H9 (cell line): Measurements from ENCODE around the gene TNFRSF6B. TPM values are rescaled to one million over a fixed set of nuclear protein-coding genes. Genes with fewer than 3 reads are reported as not detected.
A peak's percentile ranks its signal among the peaks of the same experiment; 100 is the strongest.

ENCODE experiments used
- DNase-seq: peaks from one replicate; pipeline ENCODE4 v3.0.0-alpha.2; 2017
- H2AFZ ChIP-seq: one replicate; pipeline ENCODE4 v1.6.1; 2013; ENCODE audit warnings: mild to moderate bottlenecking, low read length, control low read depth, moderate library complexity
- H2AK5ac ChIP-seq: 2 replicates; pipeline ENCODE4 v1.6.1; 2013; ENCODE audit warnings: low read length, control low read depth, mixed read lengths; ENCODE audit not compliant: insufficient read length
- H2BK120ac ChIP-seq: one replicate; pipeline ENCODE4 v1.6.1; 2013; ENCODE audit warnings: low read depth, mild to moderate bottlenecking, low read length, control low read depth, inconsistent platforms; ENCODE audit not compliant: poor library complexity, severe bottlenecking
- H2BK12ac ChIP-seq: 2 replicates; pipeline ENCODE4 v1.6.1; 2013; ENCODE audit warnings: low read length, control low read depth, mixed read lengths, low read depth; ENCODE audit not compliant: insufficient read length
- H2BK15ac ChIP-seq: 2 replicates; pipeline ENCODE4 v1.6.1; 2013; ENCODE audit warnings: low read depth, low read length, control low read depth
- H2BK20ac ChIP-seq: one replicate; pipeline ENCODE4 v1.6.1; 2013; ENCODE audit warnings: low read depth, mild to moderate bottlenecking, low read length, control low read depth, inconsistent platforms; ENCODE audit not compliant: poor library complexity, severe bottlenecking
- H2BK5ac ChIP-seq: 2 replicates; pipeline ENCODE4 v1.6.1; 2013; ENCODE audit warnings: low read length, control low read depth, mixed read lengths; ENCODE audit not compliant: insufficient read length
- H3K14ac ChIP-seq: 2 replicates; pipeline ENCODE4 v1.6.1; 2013; ENCODE audit warnings: low read length, control low read depth; ENCODE audit not compliant: insufficient read depth
- H3K18ac ChIP-seq: 2 replicates; pipeline ENCODE4 v1.6.1; 2013; ENCODE audit warnings: low read depth, mild to moderate bottlenecking, mixed read lengths, low read length, control low read depth; ENCODE audit not compliant: insufficient read length
- H3K23ac ChIP-seq: 2 replicates; pipeline ENCODE4 v1.6.1; 2013; ENCODE audit warnings: low read length, control low read depth, mixed read lengths, low read depth; ENCODE audit not compliant: insufficient read length
- H3K23me2 ChIP-seq: 2 replicates; pipeline ENCODE4 v1.6.1; 2013; ENCODE audit warnings: low read depth, mild to moderate bottlenecking, mixed read lengths, low read length, control low read depth; ENCODE audit not compliant: insufficient read length, poor library complexity, severe bottlenecking
- H3K27ac ChIP-seq: 2 replicates; pipeline ENCODE4 v1.5.1; 2013; ENCODE audit warnings: low read length, control low read depth, mixed read lengths, low read depth; ENCODE audit not compliant: insufficient read length
- H3K27me3 ChIP-seq: 2 replicates; pipeline ENCODE4 v1.6.1; 2013; ENCODE audit warnings: low read length, control low read depth, inconsistent platforms; ENCODE audit not compliant: insufficient read depth
- H3K4ac ChIP-seq: 2 replicates; pipeline ENCODE4 v1.6.1; 2013; ENCODE audit warnings: low read depth, mild to moderate bottlenecking, control low read depth, inconsistent platforms, low read length, moderate library complexity
- H3K4me1 ChIP-seq: 2 replicates; pipeline ENCODE4 v1.6.1; 2013; ENCODE audit warnings: low read length, control low read depth, inconsistent platforms; ENCODE audit not compliant: insufficient read depth
- H3K4me2 ChIP-seq: 2 replicates; pipeline ENCODE4 v1.6.1; 2013; ENCODE audit warnings: low read length, control low read depth, mixed read lengths; ENCODE audit not compliant: insufficient read length, insufficient read depth
- H3K56ac ChIP-seq: 2 replicates; pipeline ENCODE4 v1.6.1; 2013; ENCODE audit warnings: low read depth, mild to moderate bottlenecking, mixed read lengths, low read length, control low read depth; ENCODE audit not compliant: insufficient read length
- H3K79me1 ChIP-seq: 2 replicates; pipeline ENCODE4 v1.6.1; 2013; ENCODE audit warnings: low read depth, mild to moderate bottlenecking, moderate library complexity, low read length, control low read depth, inconsistent platforms; ENCODE audit not compliant: insufficient read depth, poor library complexity, severe bottlenecking
- H3K79me2 ChIP-seq: 2 replicates; pipeline ENCODE4 v1.6.1; 2013; ENCODE audit warnings: low read length, control low read depth, inconsistent platforms; ENCODE audit not compliant: insufficient read depth
- H3K9ac ChIP-seq: 2 replicates; pipeline ENCODE4 v1.6.1; 2013; ENCODE audit warnings: low read length, control low read depth, mixed read lengths; ENCODE audit not compliant: insufficient read length; ENCODE audit errors: extremely low read depth
- H3K9me3 ChIP-seq: one replicate; pipeline ENCODE4 v1.6.1; 2013; ENCODE audit warnings: low read depth, low read length, inconsistent platforms; ENCODE audit not compliant: control insufficient read depth
- H3T11ph ChIP-seq: one replicate; pipeline ENCODE4 v1.6.1; 2013; ENCODE audit warnings: mild to moderate bottlenecking, low read length, control low read depth, inconsistent platforms
- H4K20me1 ChIP-seq: one replicate; pipeline ENCODE4 v1.6.1; 2013; ENCODE audit not compliant: control insufficient read depth, insufficient read length, insufficient read depth
- H4K5ac ChIP-seq: 2 replicates; pipeline ENCODE4 v1.6.1; 2013; ENCODE audit warnings: low read depth, mild to moderate bottlenecking, mixed read lengths, low read length, control low read depth; ENCODE audit not compliant: insufficient read length
- H4K8ac ChIP-seq: replicated peaks from 2 replicates; pipeline ENCODE4 v1.6.1; 2013; ENCODE audit warnings: low read length, control low read depth, mixed read lengths, low read depth; ENCODE audit not compliant: insufficient read length
- H4K91ac ChIP-seq: 2 replicates; pipeline ENCODE4 v1.6.1; 2013; ENCODE audit warnings: low read depth, mild to moderate bottlenecking, moderate library complexity, mixed read lengths, low read length, control low read depth; ENCODE audit not compliant: insufficient read length
- H3K27ac Mint-ChIP-seq, 3 experiments: 2 replicates in 2 of 3; 3 replicates in 1 of 3; pipeline ENCODE4 v1.8.0; 2020 to 2021; ENCODE audit warnings: mixed read lengths in 3 of 3, mild to moderate bottlenecking in 1 of 3, moderate library complexity in 1 of 3
- H3K27me3 Mint-ChIP-seq: 2 replicates; pipeline ENCODE4 v1.8.0; 2021; ENCODE audit warnings: low read depth, mild to moderate bottlenecking, moderate library complexity, mixed read lengths
- H3K36me3 Mint-ChIP-seq, 3 experiments: 2 replicates in 2 of 3; 3 replicates in 1 of 3; pipeline ENCODE4 v1.8.0; 2020 to 2021; ENCODE audit warnings: low read depth in 3 of 3, mixed read lengths in 3 of 3; ENCODE audit not compliant: insufficient read depth in 1 of 3
- H3K4me1 Mint-ChIP-seq, 2 experiments: 2 replicates each; pipeline ENCODE4 v1.8.0; 2020; ENCODE audit warnings: mixed read lengths in 2 of 2
- H3K4me3 Mint-ChIP-seq, 2 experiments: 2 replicates in 1 of 2; 3 replicates in 1 of 2; pipeline ENCODE4 v1.8.0; 2020 to 2021; ENCODE audit warnings: mild to moderate bottlenecking in 2 of 2, mixed read lengths in 2 of 2, moderate library complexity in 1 of 2
- H3K9me3 Mint-ChIP-seq, 2 experiments: 2 replicates in 1 of 2; 3 replicates in 1 of 2; pipeline ENCODE4 v1.8.0; 2020; ENCODE audit warnings: mild to moderate bottlenecking in 2 of 2, mixed read lengths in 2 of 2, moderate library complexity in 1 of 2
- WGBS: extraction: QIAGEN DNeasy Blood & Tissue Kit; methylation state at CpG from one replicate; pipeline ENCODE4 v1.1.7; 2013; ENCODE audit warnings: missing lambda C conversion rate, low lambda C conversion rate, mixed read lengths; ENCODE audit not compliant: insufficient read length; ENCODE audit errors: extremely low coverage; 5-methylcytosine and 5-hydroxymethylcytosine counted together
- total RNA-seq: library from RNA; stranded (reverse); gene quantifications from 2 replicates; pipeline ENCODE4 v1.2.1, GENCODE V29; 2021
- TF ChIP-seq, protein P1 (sequence below): fragments of 200-600 bp; sonication (generic); conservative IDR thresholded peaks from 3 replicates; pipeline ENCODE4 v1.8.0; 2021; ENCODE audit warnings: antibody characterized with exemption, mild to moderate bottlenecking

The TNFRSF6B gene
- total RNA-seq, 1 experiment from 2014 or later = not detected

DNA sequence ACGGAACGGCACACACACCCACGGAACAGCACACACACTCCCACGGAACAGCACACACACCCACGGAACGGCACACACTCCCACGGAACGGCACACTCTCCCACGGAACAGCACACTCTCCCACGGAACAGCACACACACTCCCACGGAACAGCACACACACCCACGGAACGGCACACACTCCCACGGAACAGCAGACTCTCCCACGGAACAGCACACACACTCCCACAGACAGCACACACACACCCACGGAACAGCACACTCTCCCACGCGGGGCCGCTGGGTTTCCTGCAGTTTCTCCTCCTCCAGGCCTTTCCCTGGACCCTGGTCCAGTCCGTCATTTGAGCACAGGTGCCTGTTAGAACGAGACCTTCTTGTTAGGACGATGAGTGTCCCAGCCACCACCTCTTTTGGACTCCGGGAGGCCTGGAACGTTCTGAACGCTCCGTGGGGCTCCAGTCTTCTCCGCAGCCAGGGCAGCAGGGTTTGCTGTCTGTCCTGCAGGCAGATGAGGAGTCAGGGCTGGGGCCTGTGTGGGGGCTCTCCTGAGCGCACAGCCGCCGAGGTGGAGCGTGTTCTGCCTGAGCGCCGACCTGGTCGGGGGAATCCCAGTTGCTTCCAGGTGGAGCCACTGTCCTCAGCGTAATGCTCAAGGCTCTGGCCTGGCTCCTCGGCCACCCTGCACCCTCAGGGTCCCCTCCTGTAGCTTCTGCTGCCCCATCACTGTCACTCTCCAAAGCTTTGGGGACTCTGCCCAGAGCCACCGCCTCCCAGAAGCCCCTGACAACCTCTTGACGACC lies 17.6 kb upstream of the TNFRSF6B start:
- Histone ChIP-seq H3K4ac (no peak overlapping the region), H4K5ac (no peak overlapping the region), H3K9ac (no peak overlapping the region), H3K23ac (no peak overlapping the region), H3K18ac (no peak overlapping the region), H2AFZ (no peak overlapping the region), H3K4me1 (no peaks in the 10 kb centered on the region), H4K20me1 (no peaks in the 10 kb centered on the region), H3K79me2 (no peaks in the 10 kb centered on the region), H3K14ac (no peak overlapping the region; the same call in 1 of the 2 replicates), H3K9me3 (no peaks in the 10 kb centered on the region), H3K27ac (no peak overlapping the region), H2BK120ac (no peak overlapping the region), H2BK5ac (no peak overlapping the region), H4K91ac (no peak overlapping the region), H3K79me1 (no peaks in the 10 kb centered on the region), H3T11ph (no peak overlapping the region), H2AK5ac (no peak overlapping the region), H3K56ac (no peak overlapping the region), H2BK12ac (no peak overlapping the region), H4K8ac (no peak overlapping the region), H3K23me2 (no peaks in the 10 kb centered on the region), H3K27me3 (no peaks in the 10 kb centered on the region), H2BK15ac (no peak overlapping the region), H3K4me2 (no peak overlapping the region), H2BK20ac (no peak overlapping the region)
- WGBS = no CpG with 5 or more reads among the region's 38 CpGs
- Mint-ChIP-seq H3K9me3 (no peaks in the 10 kb centered on the region; a peak in 1 of 5 replicates), H3K36me3 (peaks cover 12 to 30% (median 27%) of the 10 kb centered on the region in 3 experiments; a peak in 6 of 7 replicates), H3K27ac (peak overlapping the region in 1 of 3 experiments; percentile 24; a peak in 1 of 7 replicates), H3K4me3 (peak overlapping the region in 1 of 2 experiments; percentile 65; a peak in 1 of 5 replicates), H3K27me3 (no peaks in the 10 kb centered on the region), H3K4me1 (no peaks in the 10 kb centered on the region)
- no peak for DNase-seq
- TF ChIP-seq, protein P1, sequence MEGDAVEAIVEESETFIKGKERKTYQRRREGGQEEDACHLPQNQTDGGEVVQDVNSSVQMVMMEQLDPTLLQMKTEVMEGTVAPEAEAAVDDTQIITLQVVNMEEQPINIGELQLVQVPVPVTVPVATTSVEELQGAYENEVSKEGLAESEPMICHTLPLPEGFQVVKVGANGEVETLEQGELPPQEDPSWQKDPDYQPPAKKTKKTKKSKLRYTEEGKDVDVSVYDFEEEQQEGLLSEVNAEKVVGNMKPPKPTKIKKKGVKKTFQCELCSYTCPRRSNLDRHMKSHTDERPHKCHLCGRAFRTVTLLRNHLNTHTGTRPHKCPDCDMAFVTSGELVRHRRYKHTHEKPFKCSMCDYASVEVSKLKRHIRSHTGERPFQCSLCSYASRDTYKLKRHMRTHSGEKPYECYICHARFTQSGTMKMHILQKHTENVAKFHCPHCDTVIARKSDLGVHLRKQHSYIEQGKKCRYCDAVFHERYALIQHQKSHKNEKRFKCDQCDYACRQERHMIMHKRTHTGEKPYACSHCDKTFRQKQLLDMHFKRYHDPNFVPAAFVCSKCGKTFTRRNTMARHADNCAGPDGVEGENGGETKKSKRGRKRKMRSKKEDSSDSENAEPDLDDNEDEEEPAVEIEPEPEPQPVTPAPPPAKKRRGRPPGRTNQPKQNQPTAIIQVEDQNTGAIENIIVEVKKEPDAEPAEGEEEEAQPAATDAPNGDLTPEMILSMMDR = no peak
